Dermis blood vessel endothelial cell (primary cell): ENCODE measurements around the gene BMP5. TPM values are rescaled to one million over a fixed set of nuclear protein-coding genes. Genes with fewer than 3 reads are reported as not detected.
"Not testable (repeated sequence)": the region's sequence is repeated elsewhere in the genome, so short reads cannot be mapped to it uniquely, and the experiment has no call there.

Experiments
- DNase-seq: peaks from one replicate; pipeline ENCODE4 v3.0.0; 2010
- total RNA-seq: library from RNA; depleted of rRNA; stranded (reverse); fragments of >200 nt; gene quantifications from 2 replicates; pipeline ENCODE4 v1.2.3, GENCODE V29; 2014

BMP5 gene
- not detected in 2 replicates for total RNA-seq

- DNase-seq = no peak
These were observed at the start of gene BMP5 for GRCh38 chr6:55875400-55875799. TSS of gene BMP5 (minus strand) at chr6:55875590. CDS start at chr6:55874865, 725 bp downstream.

DNA sequence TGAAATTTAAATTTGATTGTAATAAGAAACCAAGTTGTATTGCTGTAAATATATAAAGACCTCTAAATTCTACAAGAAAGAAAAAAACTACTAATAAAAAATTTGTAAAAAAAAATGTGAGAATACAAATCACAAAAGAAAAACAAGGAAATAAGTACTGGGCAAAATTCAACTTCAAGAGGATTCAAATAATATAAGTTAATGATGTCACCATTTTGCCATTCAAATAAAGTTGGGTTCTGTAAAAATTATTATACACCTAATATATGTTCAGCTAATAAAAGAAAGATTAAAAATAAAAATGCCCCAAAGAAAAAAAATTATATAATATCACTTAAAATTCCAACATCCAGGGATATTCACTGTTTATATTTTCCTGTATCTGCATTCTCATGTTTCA is 47.0 kb upstream of the BMP5 start:
- DNase-seq = no peak

DNA sequence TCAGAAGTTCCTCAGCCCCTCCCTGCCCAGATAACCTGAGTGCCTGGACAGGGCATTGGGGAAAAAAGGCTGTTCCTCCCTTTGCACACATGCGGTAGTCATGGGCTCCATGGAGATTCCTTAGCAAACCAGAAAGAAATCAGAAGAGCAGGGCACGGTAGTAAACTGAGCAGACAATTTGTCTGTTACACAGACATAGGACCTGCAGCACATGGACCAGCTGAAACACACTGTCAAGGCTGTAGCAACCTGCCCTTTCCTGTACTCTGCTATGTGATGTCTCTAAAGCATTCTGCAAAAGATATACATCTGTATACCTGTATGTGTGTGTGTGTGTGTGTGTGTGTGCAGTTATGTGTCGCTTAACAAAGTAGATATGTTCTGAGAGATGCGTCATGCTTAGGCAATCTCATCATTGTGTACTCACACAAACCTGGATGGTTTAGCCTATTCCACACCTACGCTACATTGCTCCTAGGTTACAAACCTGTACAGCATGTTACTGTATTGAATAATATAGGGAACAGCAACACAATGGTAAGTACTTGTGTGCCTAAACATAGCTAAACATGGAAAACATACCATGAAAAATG is 44.4 kb upstream of the BMP5 start:
- DNase-seq = no peak

- no peak for DNase-seq
These were observed 43.2 kb upstream of the BMP5 start for GRCh38 chr6:55918639-55919038.

- no peak for DNase-seq
These were observed 42.5 kb upstream of the BMP5 start for GRCh38 chr6:55917751-55918415.

GRCh38 chr6:55916188-55916587 is 40.8 kb upstream of the BMP5 start:
- DNase-seq = no peak

GRCh38 chr6:55913228-55914195 is 38.1 kb upstream of the BMP5 start:
- no peak for DNase-seq

GRCh38 chr6:55910466-55910865 is 35.1 kb upstream of the BMP5 start:
- DNase-seq = not testable (repeated sequence)

GRCh38 chr6:55909911-55910310 is 34.5 kb upstream of the BMP5 start:
- not testable (repeated sequence) for DNase-seq

GRCh38 chr6:55902796-55903195 is 27.4 kb upstream of the BMP5 start:
- no peak for DNase-seq

GRCh38 chr6:55901765-55902270 is 26.4 kb upstream of the BMP5 start:
- no peak for DNase-seq

DNA sequence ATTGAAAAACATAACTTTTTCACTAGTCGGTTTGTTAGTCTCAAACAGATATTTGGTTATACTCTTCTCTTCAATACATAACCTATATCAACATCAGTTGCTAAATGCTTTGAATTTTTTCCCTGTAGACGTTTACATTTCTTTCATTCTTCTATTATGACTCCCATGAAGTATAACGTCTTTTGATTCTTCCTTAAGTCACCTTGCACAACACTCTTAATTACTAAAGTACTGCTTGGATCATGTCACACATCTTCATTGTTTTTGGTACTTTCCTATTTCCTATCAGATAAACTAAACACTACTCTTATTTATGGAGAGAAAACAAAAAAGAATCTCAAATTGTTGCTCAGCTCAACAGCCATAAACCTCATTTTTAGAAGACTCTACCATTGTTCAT is 23.0 kb upstream of the BMP5 start:
- no peak for DNase-seq

- DNase-seq = no peak
These were observed 22.0 kb upstream of the BMP5 start for GRCh38 chr6:55897346-55897745.

DNA sequence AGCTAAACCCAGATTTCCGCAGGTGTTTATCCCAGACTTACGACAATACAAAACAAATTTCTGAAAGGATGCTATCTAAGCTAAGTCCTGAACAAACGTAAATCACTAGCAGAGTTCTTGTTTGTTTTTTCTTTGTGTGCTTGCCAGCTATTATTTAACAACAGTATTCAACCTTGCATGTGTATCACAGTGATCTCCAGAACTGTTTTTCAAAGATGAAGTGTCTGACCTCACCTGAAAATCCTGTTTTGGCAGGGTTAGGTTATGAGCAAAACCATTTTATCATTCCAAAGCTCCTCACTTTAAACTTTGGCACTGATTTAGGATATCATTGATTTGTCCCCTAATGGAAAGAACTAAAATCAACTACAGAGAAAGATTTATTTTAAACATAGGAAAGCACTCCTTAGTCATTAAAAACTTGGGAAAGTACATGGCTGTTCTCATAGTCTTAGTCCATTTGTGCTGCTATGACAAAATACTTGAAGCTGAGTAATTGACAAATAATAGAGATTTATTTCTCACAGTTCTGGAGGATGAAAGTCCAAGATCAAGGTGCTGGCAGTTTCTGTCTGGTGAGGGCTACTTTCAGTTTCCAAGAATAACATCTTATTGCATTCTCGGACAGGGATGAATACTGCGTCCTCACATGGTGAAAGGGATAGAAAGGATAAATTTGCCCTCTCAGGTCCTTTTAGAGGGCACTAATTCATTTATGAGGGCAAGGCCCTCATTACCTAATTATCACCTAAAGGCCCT is 20.8 kb upstream of the BMP5 start:
- no peak for DNase-seq

DNA sequence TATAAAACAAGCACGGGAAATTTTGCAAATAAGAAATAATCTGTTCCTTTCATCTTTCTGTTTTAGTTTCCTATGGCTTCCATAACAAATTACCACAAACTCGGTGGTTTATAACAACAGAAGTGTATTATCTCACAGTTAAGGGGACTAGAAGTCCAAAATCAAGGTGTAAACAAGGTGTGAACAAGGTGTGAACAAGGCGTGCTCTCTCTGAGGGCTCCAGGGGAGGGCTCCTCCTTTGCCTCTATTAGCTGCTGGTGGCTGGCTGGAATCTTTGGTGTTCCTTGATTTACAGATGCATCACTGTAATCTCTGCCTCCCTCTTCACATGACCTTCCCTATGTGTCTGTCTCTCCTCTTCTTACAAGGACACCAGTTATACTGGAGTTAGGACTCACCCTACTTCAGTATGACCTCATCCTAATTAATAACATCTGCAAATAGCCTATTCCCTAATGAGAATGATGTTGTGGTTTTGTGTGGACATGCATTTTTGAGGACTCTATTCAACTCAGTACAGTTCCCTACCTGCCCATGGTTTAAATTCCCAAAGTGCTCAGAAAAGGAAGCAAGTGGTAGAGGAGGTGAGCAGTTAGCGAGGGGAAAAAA is 17.5 kb upstream of the BMP5 start:
- no peak for DNase-seq

DNA sequence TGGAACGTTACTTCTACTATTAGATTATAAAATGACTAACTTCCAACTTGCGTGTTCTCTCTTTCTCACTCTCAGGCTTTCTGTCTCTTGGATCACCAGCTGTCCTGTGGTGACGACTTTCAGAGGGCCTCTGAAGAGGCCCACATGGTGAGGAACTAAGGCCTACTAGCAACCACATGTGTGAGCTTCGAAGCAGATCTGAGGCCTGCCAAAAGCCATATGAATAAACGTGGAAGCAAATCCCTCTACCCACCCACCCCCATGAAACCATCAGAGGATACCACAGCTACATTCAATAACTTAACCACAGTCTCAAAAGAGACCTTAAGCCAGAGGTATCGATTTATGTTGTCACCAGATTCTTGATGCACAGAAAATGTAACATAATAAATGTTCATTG is 13.5 kb upstream of the BMP5 start:
- no peak for DNase-seq

GRCh38 chr6:55886185-55886836 is 10.9 kb upstream of the BMP5 start:
- peak; percentile 50 for DNase-seq

DNA sequence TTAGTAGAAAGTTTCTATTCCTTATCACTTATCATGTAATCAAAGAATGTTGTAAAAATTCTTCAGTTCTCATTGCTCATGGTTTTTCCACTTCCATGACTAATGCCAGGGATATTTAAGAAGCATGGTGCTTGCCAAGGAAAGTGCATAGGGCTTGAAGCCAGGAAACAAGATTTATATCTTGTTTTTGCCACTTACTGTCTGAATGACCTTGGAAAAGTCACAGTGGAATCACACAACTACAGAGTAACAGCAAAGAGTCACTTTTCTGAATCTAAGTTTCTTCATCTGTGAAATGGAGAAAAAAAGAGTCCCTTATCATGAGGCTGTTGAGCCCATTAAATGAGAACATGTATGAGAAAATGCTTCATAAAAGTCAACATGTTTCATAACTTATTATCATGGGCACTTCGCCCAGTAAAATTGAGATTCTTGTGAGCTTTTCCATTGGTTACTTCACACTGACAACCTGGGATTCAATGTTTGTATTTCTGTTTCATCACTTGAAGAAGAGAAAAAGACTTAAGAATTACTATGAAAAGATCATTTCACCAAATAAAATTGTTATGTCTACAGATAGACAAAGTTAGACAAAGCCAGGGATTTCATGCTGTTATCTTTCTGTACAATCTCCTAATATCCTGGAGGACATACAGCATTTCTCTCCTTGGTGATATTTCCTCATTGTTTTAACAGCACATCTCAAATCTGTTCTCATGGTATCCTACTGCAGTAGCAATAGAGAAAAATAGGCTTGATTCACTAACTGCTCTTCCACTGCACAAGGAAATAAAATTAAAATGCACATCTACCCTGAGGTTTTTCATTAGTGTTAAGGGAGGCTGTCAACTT is 7.6 kb upstream of the BMP5 start:
- peak; percentile 89 for DNase-seq

DNA sequence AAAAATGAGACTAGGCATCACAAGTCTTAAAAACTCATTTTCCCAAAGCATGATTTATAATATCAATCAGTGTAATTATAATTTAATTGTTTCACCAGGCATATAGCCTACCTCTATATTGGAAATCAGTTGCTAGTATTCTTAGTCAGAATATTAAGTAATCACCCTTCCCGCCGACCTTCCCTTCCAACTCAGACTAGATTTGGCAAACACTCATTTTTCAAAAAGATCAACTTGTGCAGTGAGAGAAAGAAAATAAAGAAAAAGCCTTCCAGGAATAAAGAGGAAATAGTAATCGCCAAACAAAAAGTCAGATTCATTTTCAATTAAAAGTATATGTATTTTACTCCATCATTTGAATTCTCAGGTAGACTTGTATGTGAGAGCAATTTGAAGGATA is 1.9 kb upstream of the BMP5 start:
- DNase-seq = no peak

- DNase-seq = no peak
These were observed 1.1 kb downstream of the BMP5 start for GRCh38 chr6:55874316-55874715.

- DNase-seq = no peak
These were observed 2.5 kb downstream of the BMP5 start for GRCh38 chr6:55872866-55873265.
